Astrocyte (in vitro differentiated cells and primary cell): Measurements from ENCODE around the gene SOBP. TPM values are rescaled to one million over a fixed set of nuclear protein-coding genes. Genes with fewer than 3 reads are reported as not detected.

ENCODE experiments used
- DNase-seq: peaks from one replicate; pipeline ENCODE4 v3.0.0-alpha.2; 2010; ENCODE audit warnings: low read depth
- FAIRE-seq: peaks from 2 replicates; lab custom pipeline; 2011; peaks lifted over from hg19 to GRCh38; lab: Jason Lieb, UNC
- H2AFZ ChIP-seq: 2 replicates; pipeline ENCODE4 v1.6.0; 2012; ENCODE audit warnings: low read depth, low read length, inconsistent platforms
- H3K27ac ChIP-seq: 2 replicates; pipeline ENCODE4 v1.5.1; 2011; ENCODE audit warnings: low read depth, low read length, inconsistent platforms
- H3K27me3 ChIP-seq: 2 replicates; pipeline ENCODE4 v1.6.0; 2011; ENCODE audit warnings: low read length, inconsistent platforms; ENCODE audit not compliant: insufficient read depth
- H3K36me3 ChIP-seq: 2 replicates; pipeline ENCODE4 v1.5.1; 2011; ENCODE audit warnings: low read length, inconsistent platforms; ENCODE audit not compliant: insufficient read depth
- H3K4me1 ChIP-seq: 2 replicates; pipeline ENCODE4 v1.5.1; 2011; ENCODE audit warnings: low read length, inconsistent platforms; ENCODE audit not compliant: insufficient read depth
- H3K4me2 ChIP-seq: 2 replicates; pipeline ENCODE4 v1.6.0; 2012; ENCODE audit warnings: low read length, inconsistent platforms
- H3K4me3 ChIP-seq: 2 replicates; pipeline ENCODE4 v1.5.1; 2011; ENCODE audit warnings: low read depth, mild to moderate bottlenecking, low read length, inconsistent platforms; ENCODE audit not compliant: insufficient read depth
- H3K79me2 ChIP-seq: 2 replicates; pipeline ENCODE4 v1.6.0; 2012; ENCODE audit warnings: mild to moderate bottlenecking, low read length, inconsistent platforms; ENCODE audit not compliant: insufficient read depth
- H3K9ac ChIP-seq: 2 replicates; pipeline ENCODE4 v1.6.0; 2012; ENCODE audit warnings: mild to moderate bottlenecking, low read length, inconsistent platforms
- H3K9me3 ChIP-seq: 2 replicates; pipeline ENCODE4 v1.5.1; 2012; ENCODE audit warnings: low read depth, mild to moderate bottlenecking, low read length, inconsistent platforms; ENCODE audit not compliant: insufficient read depth
- H4K20me1 ChIP-seq: 2 replicates; pipeline ENCODE4 v1.6.0; 2012; ENCODE audit warnings: low read length, inconsistent platforms; ENCODE audit not compliant: insufficient read depth
- H3K27ac Mint-ChIP-seq: one replicate; pipeline ENCODE4 v1.8.0; 2021; ENCODE audit warnings: mild to moderate bottlenecking, mixed read lengths; ENCODE audit not compliant: unreplicated experiment
- H3K27me3 Mint-ChIP-seq: one replicate; pipeline ENCODE4 v1.8.0; 2021; ENCODE audit warnings: low read depth, mixed read lengths; ENCODE audit not compliant: unreplicated experiment
- H3K36me3 Mint-ChIP-seq: one replicate; pipeline ENCODE4 v1.8.0; 2021; ENCODE audit warnings: low read depth, mixed read lengths; ENCODE audit not compliant: unreplicated experiment
- H3K4me1 Mint-ChIP-seq: one replicate; pipeline ENCODE4 v1.8.0; 2021; ENCODE audit warnings: low read depth, mixed read lengths; ENCODE audit not compliant: unreplicated experiment
- H3K4me3 Mint-ChIP-seq: one replicate; pipeline ENCODE4 v1.8.0; 2021; ENCODE audit warnings: mild to moderate bottlenecking, moderate library complexity, mixed read lengths; ENCODE audit not compliant: unreplicated experiment
- H3K9me3 Mint-ChIP-seq: one replicate; pipeline ENCODE4 v1.8.0; 2021; ENCODE audit warnings: mild to moderate bottlenecking, mixed read lengths; ENCODE audit not compliant: unreplicated experiment
- EZH2 ChIP-seq: IDR thresholded peaks from 2 replicates; pipeline ENCODE4 v1.6.1; 2012; ENCODE audit warnings: mild to moderate bottlenecking, low read length, inconsistent platforms; ENCODE audit not compliant: insufficient read depth
- total RNA-seq: library from RNA; stranded (reverse); gene quantifications from 2 replicates; pipeline ENCODE4 v1.2.1, GENCODE V29; 2021
- TF ChIP-seq, protein P1 (sequence below): IDR thresholded peaks from 2 replicates; pipeline ENCODE4 v1.5.1; 2011; ENCODE audit warnings: low read depth, mild to moderate bottlenecking, inconsistent platforms, low read length, moderate library complexity; ENCODE audit not compliant: insufficient read depth

Gene SOBP
- total RNA-seq, 1 donor from 2014 or later: 4.7 TPM

DNA sequence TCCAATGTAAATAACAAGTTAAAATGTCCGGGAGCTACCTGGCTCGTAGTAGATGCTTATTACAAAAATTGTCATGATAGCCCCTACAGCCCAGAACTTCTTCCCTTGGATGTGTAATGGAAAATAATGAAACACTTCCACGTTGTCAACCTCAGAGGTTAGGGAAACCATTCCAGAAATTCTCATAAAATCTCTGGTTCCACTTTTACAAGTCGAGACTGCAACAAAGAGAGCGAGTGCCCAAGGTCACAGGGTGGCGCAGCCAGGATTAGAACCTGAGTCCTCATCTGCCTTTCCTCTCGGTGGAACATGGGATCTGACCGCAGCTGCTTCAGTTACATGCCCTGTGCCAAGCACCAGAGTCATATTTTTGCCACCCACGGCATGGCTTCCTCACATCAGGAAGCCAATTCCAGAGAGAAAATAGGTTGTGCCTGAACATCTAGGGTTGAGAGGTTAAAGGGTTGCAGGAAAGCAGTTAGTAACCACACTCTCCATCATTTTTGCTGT, 157.6 kb downstream of the SOBP start:
- no peak overlapping the region for H3K4me3 Mint-ChIP-seq
- Histone ChIP-seq H3K36me3 (no peaks in the 10 kb centered on the region), H3K9me3 (no peaks in the 10 kb centered on the region), H3K4me2 (no peak overlapping the region), H3K27me3 (peaks cover 3% of the 10 kb centered on the region), H4K20me1 (no peaks in the 10 kb centered on the region), H3K9ac (no peak overlapping the region), H3K79me2 (no peaks in the 10 kb centered on the region), H3K4me1 (no peaks in the 10 kb centered on the region), H3K27ac (no peak overlapping the region), H2AFZ (no peak overlapping the region), H3K4me3 (no peak overlapping the region)
- H3K9me3 Mint-ChIP-seq: peaks cover 9% of the 10 kb centered on the region
- no peak overlapping the region for H3K27ac Mint-ChIP-seq
- FAIRE-seq: no peak
- H3K4me1 Mint-ChIP-seq: peaks cover 2% of the 10 kb centered on the region
- no peak for DNase-seq
- H3K27me3 Mint-ChIP-seq: peaks cover 8% of the 10 kb centered on the region
- H3K36me3 Mint-ChIP-seq: no peaks in the 10 kb centered on the region
- no peak for TF ChIP-seq EZH2
- TF ChIP-seq, protein P1, sequence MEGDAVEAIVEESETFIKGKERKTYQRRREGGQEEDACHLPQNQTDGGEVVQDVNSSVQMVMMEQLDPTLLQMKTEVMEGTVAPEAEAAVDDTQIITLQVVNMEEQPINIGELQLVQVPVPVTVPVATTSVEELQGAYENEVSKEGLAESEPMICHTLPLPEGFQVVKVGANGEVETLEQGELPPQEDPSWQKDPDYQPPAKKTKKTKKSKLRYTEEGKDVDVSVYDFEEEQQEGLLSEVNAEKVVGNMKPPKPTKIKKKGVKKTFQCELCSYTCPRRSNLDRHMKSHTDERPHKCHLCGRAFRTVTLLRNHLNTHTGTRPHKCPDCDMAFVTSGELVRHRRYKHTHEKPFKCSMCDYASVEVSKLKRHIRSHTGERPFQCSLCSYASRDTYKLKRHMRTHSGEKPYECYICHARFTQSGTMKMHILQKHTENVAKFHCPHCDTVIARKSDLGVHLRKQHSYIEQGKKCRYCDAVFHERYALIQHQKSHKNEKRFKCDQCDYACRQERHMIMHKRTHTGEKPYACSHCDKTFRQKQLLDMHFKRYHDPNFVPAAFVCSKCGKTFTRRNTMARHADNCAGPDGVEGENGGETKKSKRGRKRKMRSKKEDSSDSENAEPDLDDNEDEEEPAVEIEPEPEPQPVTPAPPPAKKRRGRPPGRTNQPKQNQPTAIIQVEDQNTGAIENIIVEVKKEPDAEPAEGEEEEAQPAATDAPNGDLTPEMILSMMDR: no peak

DNA sequence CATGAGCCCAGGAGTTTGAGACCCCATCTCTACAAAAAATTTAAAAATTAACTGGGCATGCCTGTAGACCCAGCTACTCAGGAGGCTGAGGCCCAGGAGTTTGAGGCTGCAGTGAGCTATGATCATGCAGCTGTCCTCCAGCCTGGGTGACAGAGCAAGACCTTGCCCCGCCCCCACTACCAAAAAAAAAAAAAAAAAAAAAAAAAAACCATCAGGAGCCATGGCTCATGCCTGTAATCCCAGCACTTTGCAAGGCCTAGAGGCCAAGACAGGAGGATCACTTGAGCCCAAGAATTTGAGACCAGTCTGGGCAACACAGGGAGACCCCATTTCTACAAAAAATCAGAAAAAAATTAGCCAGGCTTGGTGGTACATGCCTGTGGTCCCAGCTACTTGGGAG, 159.1 kb downstream of the SOBP start:
- no peaks in the 10 kb centered on the region for H3K36me3 Mint-ChIP-seq
- H3K4me2 ChIP-seq: no peak overlapping the region

More for the DNA sequence above, 159.1 kb downstream of the SOBP start:
- no peaks in the 10 kb centered on the region for H3K36me3 ChIP-seq
- TF ChIP-seq, protein P1: no peak
- no peak for TF ChIP-seq EZH2
- H3K79me2 ChIP-seq: no peaks in the 10 kb centered on the region
- no peak overlapping the region for H2AFZ ChIP-seq
- no peaks in the 10 kb centered on the region for H4K20me1 ChIP-seq
- H3K4me1 ChIP-seq: no peaks in the 10 kb centered on the region
- peaks cover 3% of the 10 kb centered on the region for H3K27me3 ChIP-seq
- H3K9ac ChIP-seq: no peak overlapping the region
- no peak for FAIRE-seq
- no peak overlapping the region for H3K27ac ChIP-seq
- H3K27ac Mint-ChIP-seq: no peak overlapping the region
- peaks cover 9% of the 10 kb centered on the region for H3K9me3 Mint-ChIP-seq
- no peak overlapping the region for H3K4me3 Mint-ChIP-seq
- H3K9me3 ChIP-seq: no peaks in the 10 kb centered on the region
- H3K27me3 Mint-ChIP-seq: peaks cover 8% of the 10 kb centered on the region
- H3K4me3 ChIP-seq: no peak overlapping the region
- peaks cover 2% of the 10 kb centered on the region for H3K4me1 Mint-ChIP-seq
- DNase-seq: no peak
